Calu3 (cell line): ENCODE data around the gene FARP1. TPM values are rescaled to one million over a fixed set of nuclear protein-coding genes. Genes with fewer than 3 reads are reported as not detected.

ENCODE experiments used
- BruUV-seq: library from RNA; stranded (reverse); fragments of 400-500 nt; replicated peaks from 2 replicates; lab custom pipeline; 2021; lab: Mats Ljungman, UMichigan
- CTCF ChIA-PET: fragments of 300-600 bp; sonication (Branson Sonifier 250); formaldehyde crosslinking; loops from one replicate; lab custom pipeline; 2022; ENCODE audit warnings: antibody characterized with exemption; lab: Charles Lee
- DNase-seq: peaks from one replicate; pipeline ENCODE4 v3.0.0; 2022
- H3K27ac Mint-ChIP-seq: one replicate; pipeline ENCODE4 v1.8.0; 2022; ENCODE audit warnings: mixed read lengths; ENCODE audit not compliant: unreplicated experiment
- H3K27me3 Mint-ChIP-seq: one replicate; pipeline ENCODE4 v1.8.0; 2022; ENCODE audit warnings: mixed read lengths; ENCODE audit not compliant: unreplicated experiment
- H3K36me3 Mint-ChIP-seq: one replicate; pipeline ENCODE4 v1.8.0; 2022; ENCODE audit warnings: mild to moderate bottlenecking, moderate library complexity, mixed read lengths; ENCODE audit not compliant: insufficient read depth, unreplicated experiment
- H3K4me1 Mint-ChIP-seq: one replicate; pipeline ENCODE4 v1.8.0; 2022; ENCODE audit warnings: mild to moderate bottlenecking, low read depth, mixed read lengths; ENCODE audit not compliant: unreplicated experiment
- H3K4me3 Mint-ChIP-seq: one replicate; pipeline ENCODE4 v1.8.0; 2022; ENCODE audit warnings: mild to moderate bottlenecking, low read depth, moderate library complexity, mixed read lengths; ENCODE audit not compliant: unreplicated experiment
- H3K9me3 Mint-ChIP-seq: one replicate; pipeline ENCODE4 v1.8.0; 2022; ENCODE audit warnings: low read depth, mixed read lengths; ENCODE audit not compliant: unreplicated experiment
- CTCF ChIP-seq: fragments of 200-600 bp; IDR thresholded peaks from one replicate; pipeline ENCODE4 v1.8.0; 2022; ENCODE audit warnings: antibody characterized with exemption; ENCODE audit not compliant: unreplicated experiment
- intact Hi-C: fragments of 100-400 bp; cut with micrococcal nuclease; formaldehyde crosslinking; loops from one replicate; pipeline ENCODE4 v1.10.0; 2022; ENCODE audit not compliant: unreplicated experiment
- total RNA-seq: library from RNA; stranded (reverse); gene quantifications from 2 replicates; pipeline ENCODE4 v1.2.3, GENCODE V29; 2022

FARP1 gene
- total RNA-seq, 1 experiment from 2014 or later: 47.0 TPM

GRCh38 chr13:98347756-98348155 is 204.9 kb downstream of the FARP1 start:
- no peaks in the 10 kb centered on the region for H3K9me3 Mint-ChIP-seq
- H3K27me3 Mint-ChIP-seq: no peaks in the 10 kb centered on the region
- BruUV-seq: no TSS peak
- no peak for DNase-seq
- no peaks in the 10 kb centered on the region for H3K36me3 Mint-ChIP-seq
- no peak overlapping the region for H3K27ac Mint-ChIP-seq
- no peak overlapping the region for H3K4me3 Mint-ChIP-seq
- intact Hi-C loops: no loop called here
- CTCF ChIA-PET: no interaction called here
- no peaks in the 10 kb centered on the region for H3K4me1 Mint-ChIP-seq
- no peak for TF ChIP-seq CTCF

GRCh38 chr13:98348466-98349200 is 205.7 kb downstream of the FARP1 start:
- no peak for TF ChIP-seq CTCF
- CTCF ChIA-PET: no interaction called here
- BruUV-seq: no TSS peak
- no peaks in the 10 kb centered on the region for H3K27me3 Mint-ChIP-seq
- intact Hi-C loops: no loop called here
- no peaks in the 10 kb centered on the region for H3K9me3 Mint-ChIP-seq
- no peak overlapping the region for H3K4me3 Mint-ChIP-seq
- H3K36me3 Mint-ChIP-seq: no peaks in the 10 kb centered on the region
- no peak for DNase-seq
- H3K4me1 Mint-ChIP-seq: no peaks in the 10 kb centered on the region
- H3K27ac Mint-ChIP-seq: no peak overlapping the region

- H3K4me1 Mint-ChIP-seq: no peaks in the 10 kb centered on the region
- no peak overlapping the region for H3K4me3 Mint-ChIP-seq
- H3K27ac Mint-ChIP-seq: no peak overlapping the region
- DNase-seq: no peak
- H3K9me3 Mint-ChIP-seq: no peaks in the 10 kb centered on the region
- BruUV-seq: no TSS peak
- H3K27me3 Mint-ChIP-seq: no peaks in the 10 kb centered on the region
- intact Hi-C loops: no loop called here
- CTCF ChIA-PET: no interaction called here
- H3K36me3 Mint-ChIP-seq: no peaks in the 10 kb centered on the region
- no peak for TF ChIP-seq CTCF
Observed at GRCh38 chr13:98349731-98350305, 206.9 kb downstream of the FARP1 start.

GRCh38 chr13:98350746-98351330 is 207.9 kb downstream of the FARP1 start:
- CTCF ChIA-PET: no interaction called here
- no peak for TF ChIP-seq CTCF
- no peaks in the 10 kb centered on the region for H3K36me3 Mint-ChIP-seq
- intact Hi-C loops: no loop called here
- no peaks in the 10 kb centered on the region for H3K27me3 Mint-ChIP-seq
- no peak overlapping the region for H3K4me3 Mint-ChIP-seq
- no peak overlapping the region for H3K27ac Mint-ChIP-seq
- no peaks in the 10 kb centered on the region for H3K4me1 Mint-ChIP-seq
- no peak for DNase-seq
- BruUV-seq: no TSS peak
- no peaks in the 10 kb centered on the region for H3K9me3 Mint-ChIP-seq
